ENCODE data around the gene PYURF.
A peak's percentile ranks its signal among the peaks of the same experiment; 100 is the strongest.

PYURF gene, protein sequence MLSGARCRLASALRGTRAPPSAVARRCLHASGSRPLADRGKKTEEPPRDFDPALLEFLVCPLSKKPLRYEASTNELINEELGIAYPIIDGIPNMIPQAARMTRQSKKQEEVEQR

DNA sequence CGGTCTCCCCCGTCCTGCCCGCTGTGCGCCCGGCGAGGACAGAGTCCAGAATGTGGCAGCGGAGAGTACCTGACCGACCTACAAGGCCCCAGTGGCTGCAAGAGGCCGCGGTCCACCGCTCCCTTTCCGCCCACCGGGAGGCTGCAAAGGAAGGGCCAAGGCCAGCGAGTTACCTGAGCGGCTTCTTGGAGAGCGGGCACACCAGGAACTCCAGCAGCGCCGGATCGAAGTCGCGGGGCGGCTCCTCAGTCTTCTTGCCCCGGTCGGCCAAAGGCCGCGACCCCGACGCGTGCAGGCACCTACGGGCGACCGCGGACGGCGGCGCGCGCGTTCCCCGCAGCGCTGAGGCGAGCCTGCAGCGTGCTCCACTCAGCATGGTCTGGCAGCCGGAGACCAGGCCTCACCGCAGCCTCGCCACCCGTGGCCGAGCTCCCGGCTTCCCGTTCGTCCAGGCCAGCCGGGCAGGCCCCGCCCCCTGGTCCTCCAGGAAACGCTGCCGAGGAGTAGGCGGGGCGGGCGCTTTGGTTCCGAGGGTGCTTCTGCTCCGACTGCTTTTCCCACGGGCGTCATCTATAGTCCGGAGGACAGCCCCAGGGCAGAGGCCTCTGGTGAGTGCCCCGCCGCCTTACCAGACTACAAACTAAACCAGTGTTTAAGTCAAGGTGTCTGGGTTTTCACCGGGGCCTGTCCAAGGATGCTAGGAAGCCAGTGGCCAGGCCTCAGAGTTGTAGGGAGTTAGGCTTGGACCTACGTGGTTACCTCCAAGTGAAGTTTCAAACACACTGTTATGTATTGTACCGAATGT is at the start of gene PYURF:
PYURF (minus strand) TSS at position 452 of the 805 bp plus-strand sequence; CDS start at position 376, 76 bp downstream.
- peak; percentile 83 for DNase-seq

DNA sequence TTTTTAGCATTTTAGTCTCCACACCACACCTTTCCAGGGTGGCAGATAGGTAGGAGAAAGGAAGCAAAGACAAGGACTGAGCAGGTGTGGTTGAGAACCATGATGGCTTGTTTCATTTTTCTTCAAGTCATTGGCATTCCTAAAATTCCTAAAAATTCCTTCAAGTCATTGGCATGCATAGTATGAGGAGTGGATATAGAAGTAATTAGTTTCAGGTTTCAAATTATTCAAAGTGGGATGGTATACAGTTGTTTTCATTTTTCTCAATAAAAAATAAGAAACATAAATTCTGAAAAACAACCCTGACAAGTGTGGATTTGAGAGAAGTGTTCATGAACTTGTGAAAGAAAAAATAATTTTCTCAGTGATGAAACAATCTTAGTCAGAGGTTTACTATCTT is 46.4 kb upstream of the PYURF start:
- DNase-seq, result no peak

DNA sequence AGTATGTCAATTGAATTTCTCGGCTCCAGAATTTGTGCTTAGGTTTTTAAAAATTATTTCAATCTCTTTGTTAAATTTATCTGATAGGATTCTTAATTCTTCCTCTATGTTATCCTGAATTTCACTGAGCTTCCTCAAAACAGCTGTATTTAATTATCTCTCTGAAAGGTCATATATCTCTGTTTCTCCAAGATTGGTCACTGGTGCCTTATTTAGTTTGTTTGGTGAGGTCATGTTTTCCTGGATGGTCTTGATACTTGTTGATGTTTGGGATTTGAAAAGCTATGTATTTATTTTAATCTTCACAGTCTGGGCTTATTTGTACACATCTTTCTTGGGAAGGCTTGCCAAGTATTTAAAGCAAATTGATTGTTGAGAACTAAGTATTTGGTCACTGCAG is 44.0 kb upstream of the PYURF start:
- DNase-seq, result no peak

DNA sequence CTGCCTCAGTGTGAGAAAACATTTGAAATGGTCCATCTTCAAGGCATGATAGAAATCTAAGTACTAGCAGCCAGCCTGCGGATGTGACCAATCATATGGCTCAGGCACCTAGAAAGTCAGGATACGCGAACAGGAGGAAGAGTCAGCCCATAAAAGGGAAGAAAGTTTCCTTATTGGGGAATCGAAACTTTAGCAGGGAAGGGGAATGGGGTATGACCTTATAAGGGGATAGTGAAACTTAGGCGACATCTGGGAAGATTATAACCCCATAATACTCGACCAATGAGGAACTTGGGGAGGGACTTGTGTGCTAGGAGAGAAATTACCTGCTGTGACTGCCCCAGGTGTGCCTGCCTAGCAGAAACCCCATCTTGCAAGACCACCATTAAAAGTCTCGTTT is 26.2 kb upstream of the PYURF start:
- DNase-seq, result no peak

DNA sequence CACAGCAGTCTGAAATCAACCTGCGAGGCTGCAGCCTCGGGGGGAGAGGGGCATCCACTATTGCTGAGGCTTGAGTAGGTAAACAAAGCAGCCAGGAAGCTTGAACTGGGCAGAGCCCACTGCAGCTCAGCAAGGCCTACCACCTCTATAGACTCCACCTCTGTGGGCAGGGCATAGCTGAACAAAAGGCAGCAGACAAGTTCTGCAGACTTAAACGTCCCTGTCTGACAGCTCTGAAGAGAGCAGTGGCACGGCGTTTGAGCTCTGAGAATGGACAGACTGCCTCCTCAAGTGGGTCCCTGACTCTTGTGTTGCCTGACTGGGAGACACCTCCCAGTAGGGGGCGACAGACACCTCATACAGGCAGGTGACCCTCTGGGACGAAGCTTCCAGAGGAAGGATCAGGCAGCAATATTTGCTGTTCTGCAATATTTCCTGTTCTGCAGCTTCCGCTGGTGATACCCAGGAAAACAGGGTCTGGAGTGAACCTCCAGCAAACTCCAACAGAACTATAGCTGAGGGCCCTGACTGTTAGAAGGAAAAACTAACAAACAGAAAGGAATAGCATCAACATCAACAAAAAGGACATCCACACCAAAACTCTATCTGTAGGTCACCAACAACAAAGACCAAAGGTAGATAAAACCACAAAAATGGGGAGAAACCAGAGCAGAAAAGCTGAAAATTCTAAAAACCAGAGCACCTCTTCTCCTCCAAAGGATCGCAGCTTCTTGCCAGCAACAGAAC is 15.9 kb upstream of the PYURF start:
- DNase-seq, result peak; percentile 79

DNA sequence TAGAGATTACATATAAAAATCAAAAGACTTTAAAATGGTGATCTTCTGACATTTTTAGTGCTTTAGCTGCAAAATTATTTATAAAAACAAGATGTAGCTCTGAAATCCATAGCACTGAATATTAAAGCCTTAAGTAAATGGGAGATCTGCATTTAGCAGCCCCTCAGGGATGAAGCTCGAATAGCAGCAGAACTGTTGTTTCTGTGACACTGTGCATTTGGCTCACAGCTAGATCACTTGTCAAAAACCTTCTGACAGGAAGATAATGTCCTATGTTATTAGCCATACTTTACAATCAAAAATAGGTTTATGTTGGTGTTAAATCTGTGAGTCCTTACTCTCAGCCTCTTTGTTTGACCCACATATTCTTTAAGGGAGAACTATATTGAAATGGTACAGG is 14.1 kb upstream of the PYURF start:
- no peak for DNase-seq

DNA sequence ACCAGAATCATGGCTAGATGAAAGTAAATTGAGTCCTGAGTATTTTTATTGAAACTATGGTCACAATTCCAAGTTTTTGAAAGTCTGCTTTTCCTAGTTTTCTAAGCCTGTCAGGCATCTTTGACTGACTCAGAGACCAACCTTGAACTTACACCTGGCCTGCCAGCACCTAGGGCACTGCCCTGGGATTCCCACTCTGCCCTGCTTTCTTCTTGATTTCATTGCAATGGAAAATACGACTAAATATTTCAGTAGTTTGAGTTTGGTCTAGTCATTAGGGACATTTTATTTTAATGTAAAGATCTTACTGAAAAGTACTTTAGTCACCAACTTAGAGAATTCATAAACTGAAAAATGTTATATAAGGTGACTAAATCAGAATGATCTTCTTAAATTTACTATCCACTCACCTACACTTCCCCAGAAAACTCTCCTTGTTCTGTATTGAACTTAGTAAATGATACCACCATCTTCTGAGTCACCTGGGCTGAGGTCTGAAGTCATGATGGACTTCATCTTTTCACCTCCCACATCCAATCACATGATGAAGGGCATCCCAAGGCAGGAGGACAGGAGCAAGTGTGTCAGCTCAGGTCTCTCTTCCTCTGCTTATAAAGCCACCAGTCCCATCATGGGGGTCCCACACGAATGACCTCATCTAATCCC is 11.6 kb upstream of the PYURF start:
- DNase-seq, result peak; percentile 7

DNA sequence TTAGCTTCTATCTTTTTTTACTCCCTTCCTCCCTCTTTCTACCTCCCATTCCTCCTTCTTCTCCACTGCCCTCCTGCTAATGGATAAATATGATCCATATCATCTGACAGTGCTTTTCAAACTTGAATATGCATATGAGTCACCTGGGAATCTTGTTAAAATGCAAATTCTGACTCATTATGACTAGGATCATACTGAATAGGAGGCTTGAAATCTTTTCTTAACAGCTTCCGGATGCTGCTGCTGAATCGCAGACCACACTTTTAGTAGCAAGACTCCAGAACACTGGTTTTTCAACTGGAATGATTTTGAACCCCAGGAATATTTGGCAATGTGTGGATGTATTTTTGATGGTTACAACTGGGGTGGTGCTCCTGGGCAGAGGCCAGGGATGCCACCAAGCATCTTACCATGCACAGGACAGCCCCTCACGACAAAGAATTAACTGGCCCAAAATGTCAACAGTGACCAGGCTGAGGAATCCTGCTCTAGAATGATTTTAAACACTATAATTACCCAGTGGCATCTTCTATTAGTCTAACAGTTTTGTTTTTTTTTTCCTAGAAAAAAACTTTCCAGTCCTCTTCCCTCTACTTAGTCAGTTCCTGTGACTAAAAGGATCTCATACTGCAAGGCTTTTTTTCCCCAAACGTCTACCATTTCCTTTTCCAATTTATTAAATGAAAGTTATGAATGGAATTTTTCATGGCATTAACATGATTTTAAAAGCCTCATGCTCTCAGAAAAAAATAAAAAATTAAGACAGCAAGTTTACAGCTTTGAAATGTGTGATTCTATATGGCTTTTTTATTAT is 10.6 kb upstream of the PYURF start:
- no peak for DNase-seq

DNA sequence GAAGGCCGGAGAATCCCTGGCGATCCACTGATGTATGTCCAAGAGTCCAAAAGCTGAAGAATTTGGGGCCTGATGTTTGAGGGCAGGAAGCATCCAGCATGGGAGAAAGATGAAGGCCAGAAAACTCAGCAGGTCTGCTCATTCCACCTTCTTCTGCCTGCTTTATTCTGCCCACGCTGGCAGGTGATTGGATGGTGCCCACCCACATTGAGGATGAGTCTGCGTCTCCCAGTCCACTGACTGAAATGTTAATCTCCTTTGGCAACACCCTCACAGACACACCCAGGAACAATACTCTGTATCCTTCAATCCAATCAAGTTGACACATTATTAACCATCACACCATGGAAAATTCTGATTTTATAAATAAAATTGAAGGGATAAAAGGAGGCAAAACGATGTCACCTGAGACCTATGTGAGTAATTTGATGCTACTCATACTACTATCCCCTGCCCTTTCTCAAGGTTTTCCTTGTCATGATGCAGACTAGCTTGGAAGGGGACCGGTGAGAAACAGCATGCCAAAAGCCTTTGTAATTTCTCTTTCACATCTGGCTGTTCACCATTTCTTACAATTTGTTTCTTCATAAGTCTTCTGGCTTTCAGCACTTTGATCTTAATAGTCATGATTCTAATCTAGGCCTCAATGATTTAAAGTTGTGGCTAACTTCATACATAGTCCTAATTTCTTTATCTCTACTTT is 9.7 kb upstream of the PYURF start:
- no peak for DNase-seq

DNA sequence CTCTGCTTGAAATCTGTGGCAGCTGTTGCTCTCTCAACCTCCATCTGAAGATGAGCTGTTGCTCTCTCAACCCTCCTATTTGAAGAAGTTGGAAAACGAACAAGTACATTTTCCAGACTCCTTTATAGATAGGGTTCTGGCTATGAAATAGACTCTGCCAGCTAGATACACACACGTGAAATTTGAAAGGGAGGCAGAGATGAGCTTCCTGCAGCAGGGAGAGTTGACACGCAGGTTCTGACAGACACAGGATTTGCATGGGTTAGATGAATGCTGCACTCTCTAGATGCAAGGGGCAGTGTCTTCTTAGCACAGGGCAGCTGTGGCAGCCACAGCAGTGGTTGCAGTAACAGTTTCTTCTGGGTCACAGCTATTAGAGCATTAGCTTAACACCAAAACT is 8.0 kb upstream of the PYURF start:
- DNase-seq, result no peak

DNA sequence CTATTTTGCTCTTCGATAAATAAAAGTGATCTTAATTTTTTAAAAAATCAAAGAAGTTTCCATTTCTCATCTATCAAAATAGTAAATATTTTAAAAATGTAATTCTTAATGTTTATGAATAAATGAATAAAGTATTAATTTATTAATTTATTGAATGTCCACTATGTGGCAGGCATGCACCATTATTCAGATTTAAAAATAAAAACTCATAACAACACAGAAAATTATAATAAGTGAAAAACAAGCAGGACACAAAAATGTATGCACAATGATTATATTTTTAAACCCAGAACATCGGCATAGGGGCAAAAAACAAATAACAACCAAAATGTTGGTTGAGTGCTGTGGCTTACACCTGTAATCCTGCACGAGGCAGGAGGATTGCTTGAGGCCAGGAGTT is 5.3 kb upstream of the PYURF start:
- DNase-seq, result no peak

DNA sequence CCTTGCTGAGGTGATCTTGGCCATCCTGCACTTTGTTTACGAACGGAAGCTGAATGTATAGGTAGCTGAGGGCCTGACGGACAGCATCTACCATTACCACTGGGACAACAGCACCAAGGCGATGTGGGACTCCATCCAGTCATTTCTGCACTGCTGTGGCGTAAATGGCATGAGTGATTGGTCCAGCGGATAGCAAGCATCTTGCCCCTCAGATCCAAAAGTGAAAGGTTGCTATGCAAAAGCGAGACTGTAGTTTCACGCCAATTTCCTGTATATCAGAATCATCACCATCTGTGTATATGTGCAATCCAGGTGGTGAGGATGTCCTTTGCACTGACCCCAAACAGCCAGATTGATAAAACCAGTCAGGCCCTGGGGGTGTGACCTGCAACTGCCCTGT is 4.2 kb upstream of the PYURF start:
- no peak for DNase-seq

DNA sequence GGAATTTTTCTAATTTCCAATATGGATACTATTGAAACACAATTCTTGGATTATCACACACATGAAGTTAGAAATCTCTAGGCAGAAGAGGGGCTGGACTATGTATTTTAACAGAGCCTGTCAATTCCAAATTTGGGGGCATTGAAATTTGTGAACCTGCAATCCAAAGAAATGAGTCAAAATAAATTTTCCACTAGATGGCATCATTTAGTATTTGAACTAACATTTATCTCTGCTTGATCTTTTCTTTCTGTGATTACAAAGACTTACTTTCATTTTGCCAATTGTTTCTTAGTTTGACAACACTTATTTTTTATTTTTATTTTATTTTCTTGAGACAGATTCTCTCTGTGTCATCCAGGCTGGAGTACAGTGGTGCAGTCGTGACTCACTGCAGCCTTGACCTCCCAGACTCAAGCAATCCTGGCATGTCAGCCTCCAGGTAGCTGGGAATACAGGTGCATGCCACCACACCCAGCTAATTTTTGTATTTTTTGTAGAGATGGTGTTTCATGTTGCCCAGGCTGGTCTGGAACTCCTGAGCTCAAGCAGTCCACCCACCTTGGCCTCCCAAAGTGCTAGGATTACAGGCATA is 2.7 kb upstream of the PYURF start:
- DNase-seq, result no peak

DNA sequence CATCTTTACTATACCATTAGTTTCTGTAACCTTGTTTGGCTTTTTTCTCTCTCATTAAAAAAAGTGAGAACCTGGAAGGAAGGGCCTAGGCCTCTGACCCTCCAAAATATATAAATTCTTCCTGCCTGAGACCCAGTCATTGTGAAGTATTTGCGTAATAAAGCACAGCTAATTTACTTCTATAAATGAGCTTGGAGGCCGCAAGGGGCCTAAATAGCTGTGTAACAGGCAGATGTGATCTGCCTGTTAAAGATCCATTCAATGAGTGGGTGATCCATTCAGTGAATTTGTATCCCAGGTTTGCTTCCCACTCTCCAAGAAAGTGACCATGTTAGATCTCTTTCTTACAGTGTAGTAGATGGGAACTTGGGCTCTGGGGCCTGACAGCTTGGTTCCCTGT is 595 bp upstream of the PYURF start:
- DNase-seq, result no peak

DNA sequence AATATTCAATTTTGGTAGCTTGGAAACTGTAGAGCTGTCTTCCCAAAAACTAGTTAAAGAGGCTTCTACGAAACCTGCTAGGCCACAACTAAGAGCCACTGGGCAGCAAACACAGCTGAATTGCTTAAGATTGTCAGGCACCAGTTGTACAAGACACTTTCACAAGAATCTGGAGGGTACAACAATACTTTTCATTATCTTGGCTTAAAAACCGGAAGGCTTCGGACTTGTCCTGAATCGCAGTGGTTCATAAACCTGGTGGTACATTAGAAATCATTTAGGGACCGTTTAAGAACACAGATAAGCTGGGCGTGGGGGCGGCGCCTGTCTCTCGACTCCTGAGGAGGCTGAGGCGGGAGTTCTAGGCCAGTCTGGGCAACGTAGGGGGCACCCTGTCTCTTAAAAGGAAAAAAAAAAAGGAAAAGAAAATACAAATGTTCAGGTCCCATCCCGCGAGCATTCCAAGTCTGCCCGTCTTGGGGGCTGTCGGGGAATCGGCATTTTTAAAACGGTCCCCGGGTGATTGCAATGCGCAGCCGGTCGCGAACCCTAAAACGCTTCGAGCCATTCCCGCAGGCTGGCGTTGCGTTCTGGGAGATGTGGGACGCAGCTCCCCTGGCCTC is 763 bp downstream of the PYURF start:
- DNase-seq, result peak; percentile 50

DNA sequence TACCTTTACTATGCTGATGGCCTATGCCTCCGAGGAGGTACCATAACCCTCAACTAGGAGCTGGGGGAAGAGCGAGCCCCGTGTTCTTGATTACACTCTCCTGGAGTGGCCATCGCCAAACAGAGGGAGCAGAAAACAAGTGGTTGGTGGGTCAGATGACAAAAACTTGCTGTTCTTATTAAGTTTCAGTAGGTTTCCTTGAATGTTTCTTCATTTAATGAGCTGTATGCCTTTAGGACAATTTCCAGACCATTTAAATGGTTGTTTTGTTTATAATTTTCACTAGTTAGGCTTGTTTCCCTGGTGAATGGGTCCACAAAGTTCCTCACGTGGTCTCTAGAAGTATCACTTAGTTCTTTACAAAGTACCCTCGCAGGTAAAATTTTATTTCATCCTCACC is 4.7 kb downstream of the PYURF start:
- DNase-seq, result no peak

DNA sequence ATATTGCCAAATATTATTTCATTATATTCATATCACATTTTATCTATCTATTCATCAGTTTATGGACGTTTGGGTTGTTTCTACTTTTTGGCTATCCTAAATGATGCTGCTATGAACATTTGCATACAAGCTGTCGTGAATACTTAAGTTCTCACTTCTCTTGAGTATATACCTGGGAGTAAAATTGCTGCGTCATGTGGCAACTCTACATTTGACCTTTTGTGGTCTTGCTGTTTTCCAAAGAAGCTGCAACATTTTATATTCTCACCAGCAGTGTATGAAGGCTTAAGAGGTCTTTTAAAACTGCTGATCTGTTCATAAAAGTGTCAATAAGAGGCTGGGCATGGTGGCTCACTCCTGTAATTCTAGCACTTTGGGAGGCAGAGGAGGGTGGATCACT is 5.8 kb downstream of the PYURF start:
- no peak for DNase-seq

DNA sequence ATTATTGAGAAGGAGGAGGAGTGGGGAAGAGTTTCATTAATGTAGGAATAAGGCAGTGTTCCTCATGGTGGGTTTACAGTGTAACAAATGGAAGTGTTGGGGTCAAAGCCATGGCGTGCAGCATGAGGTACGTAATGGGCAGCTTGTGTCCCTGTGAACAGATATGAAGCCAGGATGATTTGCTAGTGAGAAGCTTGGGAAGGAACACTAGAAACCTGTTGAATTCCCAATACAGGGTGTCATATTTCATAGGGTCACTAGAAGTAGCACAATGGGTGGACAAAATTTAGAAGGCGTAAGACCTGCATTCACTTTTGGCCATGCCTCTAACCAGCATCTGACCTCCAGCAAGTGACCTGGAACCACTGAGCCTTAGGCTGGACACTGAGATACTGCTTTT is 6.8 kb downstream of the PYURF start:
- no peak for DNase-seq

DNA sequence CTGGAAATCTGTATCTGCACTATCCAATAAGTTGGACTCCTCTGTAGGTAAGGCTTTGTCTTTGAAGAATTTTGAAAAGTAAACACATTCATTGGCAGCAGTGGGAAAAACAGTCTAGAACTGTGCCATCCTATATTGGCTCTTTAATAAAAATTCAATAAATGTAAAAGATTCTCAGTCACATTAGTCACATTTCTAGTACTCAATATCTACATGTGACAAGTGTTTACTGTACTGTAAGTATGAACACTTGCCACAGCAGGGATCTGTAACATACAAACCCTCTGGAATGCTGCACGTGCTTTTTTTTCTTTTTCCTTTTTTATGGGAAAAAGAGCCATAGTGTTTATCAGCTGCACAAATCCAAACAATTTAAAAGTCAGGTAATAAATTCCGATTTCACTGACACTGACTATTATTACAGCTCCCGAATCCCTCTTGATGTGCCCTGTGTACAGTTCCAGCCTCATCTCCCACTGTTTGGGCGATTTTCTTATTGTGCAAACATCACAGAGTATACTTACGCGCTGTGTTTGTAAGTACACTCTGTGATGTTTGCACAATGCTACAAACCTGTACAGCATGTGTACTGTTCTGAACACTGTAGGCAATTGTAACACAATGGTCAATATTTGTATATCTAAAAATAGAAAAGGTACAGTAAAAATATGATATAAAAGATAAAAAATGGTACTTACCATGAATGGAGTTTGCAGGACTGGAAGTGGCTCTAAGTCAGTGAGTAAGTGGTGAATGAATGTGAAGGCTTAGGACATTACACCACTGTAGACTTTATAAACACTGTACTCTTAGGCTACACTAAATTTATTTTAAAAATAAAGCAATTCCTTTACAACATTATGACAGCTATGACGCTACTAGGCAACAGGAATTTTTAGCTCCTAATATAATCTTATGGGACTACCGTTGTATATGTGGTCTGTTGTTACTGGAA is 8.7 kb downstream of the PYURF start:
- DNase-seq, result no peak

DNA sequence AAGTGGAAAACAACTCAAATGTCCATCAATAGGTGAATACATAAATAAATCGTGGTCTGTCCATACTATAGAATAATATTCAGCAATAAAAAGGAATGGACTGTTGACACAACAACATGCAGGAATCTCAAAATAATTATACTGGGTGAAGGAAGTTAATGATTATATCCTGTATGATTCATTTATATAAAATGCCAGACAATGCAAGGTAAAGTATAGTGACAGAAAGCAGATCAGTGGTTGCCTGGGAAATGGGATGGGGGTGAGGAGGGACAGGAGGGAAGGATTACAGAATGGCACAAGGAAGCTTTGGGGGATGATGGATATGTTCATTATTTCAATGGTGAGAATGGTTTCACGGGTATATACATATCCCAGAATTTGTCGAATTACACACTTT is 12.3 kb downstream of the PYURF start:
- no peak for DNase-seq

All from stimulated activated CD4-positive, alpha-beta T cell treated with anti-CD3 and anti-CD28 coated beads, Interleukin-4, amount 100 ng/mL, for 24 hours (primary cell).